ENCODE results near the gene B4GALT2.

- no peak for TF ChIP-seq CTCF (conservative IDR thresholded peaks at IDR 0.05; ENCODE audit: low read length)
- no peak for TF ChIP-seq EZH2phosphoT487 (IDR thresholded peaks at IDR 0.05; ENCODE audit: borderline replicate concordance, low read depth, low read length)
Observed at GRCh38 chr1:43985984-43986595, 7.1 kb downstream of the B4GALT2 start.
